ENCODE data around the gene GNPTAB.

Gene GNPTAB

GRCh38 chr12:101784376-101784775 is 46.4 kb downstream of the GNPTAB start:
- H3K18ac ChIP-seq (ENCODE audit: low read depth in 1 of 2, low read length in 2 of 2): peak overlapping the region in 1 of 2 experiments; percentile 37
- H2BK12ac ChIP-seq (ENCODE audit: low read length in 2 of 2): no peak overlapping the region
- WGBS: 96% methylated on average over 1 of the region's 1 CpG
- no peaks in the 10 kb centered on the region for H3K27me3 ChIP-seq (ENCODE audit: control insufficient read depth in 1 of 2, insufficient read depth in 1 of 2, low read length in 2 of 2)
- H4K91ac ChIP-seq (ENCODE audit: low read length): no peak overlapping the region
- H4K8ac ChIP-seq (ENCODE audit: low read length): no peak overlapping the region
- no peak overlapping the region for H3K23ac ChIP-seq (ENCODE audit: low read length in 2 of 2)
- no peak overlapping the region for H3K4ac ChIP-seq (ENCODE audit: low read depth in 1 of 2, low read length in 2 of 2)
- H3K4me1 ChIP-seq (ENCODE audit: control insufficient read depth, insufficient read depth, low read depth, low read length): peaks cover 2% of the 10 kb centered on the region
- DNase-seq: no peak
- H3K27ac ChIP-seq (ENCODE audit: low read length, poor library complexity, severe bottlenecking): no peak overlapping the region
- H3K36me3 ChIP-seq (ENCODE audit: control insufficient read depth in 1 of 2, insufficient read depth in 2 of 2, low read depth in 1 of 2, low read length in 2 of 2): peaks cover 8 to 51% of the 10 kb centered on the region in 2 experiments
- H2BK120ac ChIP-seq (ENCODE audit: low read depth, low read length): no peak overlapping the region
- no peak overlapping the region for H3K9ac ChIP-seq (ENCODE audit: low read length)
- no peak overlapping the region for H2BK5ac ChIP-seq (ENCODE audit: low read depth, low read length, poor library complexity, severe bottlenecking)
- peaks cover 2% of the 10 kb centered on the region for H3K79me1 ChIP-seq (replicated peaks; ENCODE audit: low read length, poor library complexity, severe bottlenecking)
- no peak overlapping the region for H2AK5ac ChIP-seq (ENCODE audit: low read length, severe bottlenecking)
- no peaks in the 10 kb centered on the region for H3K9me3 ChIP-seq (ENCODE audit: control insufficient read depth, low read length)
- no peak overlapping the region for H2BK15ac ChIP-seq (ENCODE audit: low read depth, poor library complexity, severe bottlenecking)
- no peak overlapping the region for H3K14ac ChIP-seq (ENCODE audit: low read length in 2 of 2)
- no peak overlapping the region for H3K4me3 ChIP-seq (ENCODE audit: insufficient read depth in 1 of 2, low read depth in 1 of 2, low read length in 2 of 2)
- no peak overlapping the region for H3K4me2 ChIP-seq (ENCODE audit: low read length, poor library complexity, severe bottlenecking)
- no peak overlapping the region for H2AFZ ChIP-seq (ENCODE audit: low read depth, low read length)

- Histone ChIP-seq H2BK12ac (ENCODE audit: low read length in 2 of 2) (no peak overlapping the region), H4K91ac (ENCODE audit: low read length) (no peak overlapping the region), H3K23ac (ENCODE audit: low read length in 2 of 2) (no peak overlapping the region), H2AFZ (ENCODE audit: low read depth, low read length) (no peak overlapping the region), H3K4me3 (ENCODE audit: insufficient read depth in 1 of 2, low read depth in 1 of 2, low read length in 2 of 2) (no peak overlapping the region), H3K4me1 (ENCODE audit: control insufficient read depth, insufficient read depth, low read depth, low read length) (peaks cover 2% of the 10 kb centered on the region), H3K79me1 (replicated peaks; ENCODE audit: low read length, poor library complexity, severe bottlenecking) (no peaks in the 10 kb centered on the region), H2BK120ac (ENCODE audit: low read depth, low read length) (no peak overlapping the region), H3K14ac (ENCODE audit: low read length in 2 of 2) (no peak overlapping the region), H3K9me3 (ENCODE audit: control insufficient read depth, low read length) (no peaks in the 10 kb centered on the region), H3K4me2 (ENCODE audit: low read length, poor library complexity, severe bottlenecking) (no peak overlapping the region), H2BK15ac (ENCODE audit: low read depth, poor library complexity, severe bottlenecking) (no peak overlapping the region), H4K8ac (ENCODE audit: low read length) (no peak overlapping the region), H3K36me3 (ENCODE audit: control insufficient read depth in 1 of 2, insufficient read depth in 2 of 2, low read depth in 1 of 2, low read length in 2 of 2) (peaks cover 3 to 51% of the 10 kb centered on the region in 2 experiments), H3K27me3 (ENCODE audit: control insufficient read depth in 1 of 2, insufficient read depth in 1 of 2, low read length in 2 of 2) (no peaks in the 10 kb centered on the region), H3K9ac (ENCODE audit: low read length) (no peak overlapping the region), H2AK5ac (ENCODE audit: low read length, severe bottlenecking) (no peak overlapping the region), H2BK5ac (ENCODE audit: low read depth, low read length, poor library complexity, severe bottlenecking) (no peak overlapping the region), H3K18ac (ENCODE audit: low read depth in 1 of 2, low read length in 2 of 2) (no peak overlapping the region), H3K4ac (ENCODE audit: low read depth in 1 of 2, low read length in 2 of 2) (no peak overlapping the region), H3K27ac (ENCODE audit: low read length, poor library complexity, severe bottlenecking) (no peak overlapping the region)
- WGBS: no CpG with 5 or more reads among the region's 2 CpGs
- DNase-seq: no peak
Measured at GRCh38 chr12:101783838-101784237, 46.9 kb downstream of the GNPTAB start.

- H3K27ac ChIP-seq (ENCODE audit: low read length, poor library complexity, severe bottlenecking): no peak overlapping the region
- no peak overlapping the region for H4K91ac ChIP-seq (ENCODE audit: low read length)
- no peak overlapping the region for H3K23ac ChIP-seq (ENCODE audit: low read length in 2 of 2)
- no peak overlapping the region for H3K4ac ChIP-seq (ENCODE audit: low read depth in 1 of 2, low read length in 2 of 2)
- peaks cover 2% of the 10 kb centered on the region for H3K4me1 ChIP-seq (ENCODE audit: control insufficient read depth, insufficient read depth, low read depth, low read length)
- H2AFZ ChIP-seq (ENCODE audit: low read depth, low read length): no peak overlapping the region
- no peaks in the 10 kb centered on the region for H3K9me3 ChIP-seq (ENCODE audit: control insufficient read depth, low read length)
- H2BK5ac ChIP-seq (ENCODE audit: low read depth, low read length, poor library complexity, severe bottlenecking): no peak overlapping the region
- H3K4me2 ChIP-seq (ENCODE audit: low read length, poor library complexity, severe bottlenecking): no peak overlapping the region
- no peak overlapping the region for H3K4me3 ChIP-seq (ENCODE audit: insufficient read depth in 1 of 2, low read depth in 1 of 2, low read length in 2 of 2)
- H2BK15ac ChIP-seq (ENCODE audit: low read depth, poor library complexity, severe bottlenecking): no peak overlapping the region
- H3K18ac ChIP-seq (ENCODE audit: low read depth in 1 of 2, low read length in 2 of 2): no peak overlapping the region
- no peaks in the 10 kb centered on the region for H3K79me1 ChIP-seq (replicated peaks; ENCODE audit: low read length, poor library complexity, severe bottlenecking)
- peaks cover 3 to 45% of the 10 kb centered on the region in 2 experiments for H3K36me3 ChIP-seq (ENCODE audit: control insufficient read depth in 1 of 2, insufficient read depth in 2 of 2, low read depth in 1 of 2, low read length in 2 of 2)
- H2BK12ac ChIP-seq (ENCODE audit: low read length in 2 of 2): no peak overlapping the region
- no peak overlapping the region for H2AK5ac ChIP-seq (ENCODE audit: low read length, severe bottlenecking)
- DNase-seq: peak; percentile 60
- 61% methylated on average over 2 of the region's 2 CpGs for WGBS
- no peaks in the 10 kb centered on the region for H3K27me3 ChIP-seq (ENCODE audit: control insufficient read depth in 1 of 2, insufficient read depth in 1 of 2, low read length in 2 of 2)
- no peak overlapping the region for H3K14ac ChIP-seq (ENCODE audit: low read length in 2 of 2)
- H2BK120ac ChIP-seq (ENCODE audit: low read depth, low read length): no peak overlapping the region
- no peak overlapping the region for H4K8ac ChIP-seq (ENCODE audit: low read length)
- H3K9ac ChIP-seq (ENCODE audit: low read length): no peak overlapping the region
Measured at GRCh38 chr12:101783150-101783549, 47.6 kb downstream of the GNPTAB start.

- Histone ChIP-seq H3K4me3 (ENCODE audit: insufficient read depth in 1 of 2, low read depth in 1 of 2, low read length in 2 of 2) (no peak overlapping the region), H3K4me1 (ENCODE audit: control insufficient read depth, insufficient read depth, low read depth, low read length) (peaks cover 2% of the 10 kb centered on the region), H2AFZ (ENCODE audit: low read depth, low read length) (no peak overlapping the region), H3K4me2 (ENCODE audit: low read length, poor library complexity, severe bottlenecking) (no peak overlapping the region), H3K9ac (ENCODE audit: low read length) (no peak overlapping the region), H3K27ac (ENCODE audit: low read length, poor library complexity, severe bottlenecking) (peak overlapping the region; percentile 10), H2BK15ac (ENCODE audit: low read depth, poor library complexity, severe bottlenecking) (no peak overlapping the region), H4K8ac (ENCODE audit: low read length) (no peak overlapping the region), H3K14ac (ENCODE audit: low read length in 2 of 2) (no peak overlapping the region), H3K27me3 (ENCODE audit: control insufficient read depth in 1 of 2, insufficient read depth in 1 of 2, low read length in 2 of 2) (no peaks in the 10 kb centered on the region), H2AK5ac (ENCODE audit: low read length, severe bottlenecking) (no peak overlapping the region), H3K18ac (ENCODE audit: low read depth in 1 of 2, low read length in 2 of 2) (no peak overlapping the region), H4K91ac (ENCODE audit: low read length) (no peak overlapping the region), H3K23ac (ENCODE audit: low read length in 2 of 2) (no peak overlapping the region), H3K79me1 (replicated peaks; ENCODE audit: low read length, poor library complexity, severe bottlenecking) (peaks cover 2% of the 10 kb centered on the region), H2BK5ac (ENCODE audit: low read depth, low read length, poor library complexity, severe bottlenecking) (no peak overlapping the region), H3K9me3 (ENCODE audit: control insufficient read depth, low read length) (no peaks in the 10 kb centered on the region), H3K36me3 (ENCODE audit: control insufficient read depth in 1 of 2, insufficient read depth in 2 of 2, low read depth in 1 of 2, low read length in 2 of 2) (peaks cover 7 to 49% of the 10 kb centered on the region in 2 experiments), H2BK12ac (ENCODE audit: low read length in 2 of 2) (no peak overlapping the region), H3K4ac (ENCODE audit: low read depth in 1 of 2, low read length in 2 of 2) (no peak overlapping the region), H2BK120ac (ENCODE audit: low read depth, low read length) (peak overlapping the region; percentile 7)
- 93% methylated on average over 3 of the region's 3 CpGs for WGBS
- peak; percentile 27 for DNase-seq
Measured at GRCh38 chr12:101782273-101782731, 48.5 kb downstream of the GNPTAB start.
